ENCODE data around the gene HSP90AB1.

Gene HSP90AB1

GRCh38 chr6:44301782-44302564 lies 55.1 kb downstream of the HSP90AB1 start:
- Histone ChIP-seq H3K4me1 (ENCODE audit: insufficient read depth, low read length) (peaks cover 2% of the 10 kb centered on the region), H3K9me3 (ENCODE audit: low read length) (no peaks in the 10 kb centered on the region), H3K4me3 (ENCODE audit: low read depth in 1 of 2, low read length in 2 of 2) (no peak overlapping the region), H3K27ac (ENCODE audit: low read depth, low read length) (no peak overlapping the region), H3K27me3 (ENCODE audit: control insufficient read depth in 1 of 2, insufficient read depth in 2 of 2, low read length in 2 of 2) (peaks cover 11 to 12% of the 10 kb centered on the region in 2 donors), H3K9ac (ENCODE audit: low read length) (no peak overlapping the region), H3K36me3 (ENCODE audit: insufficient read depth, low read length) (peaks cover 68% of the 10 kb centered on the region)

DNA sequence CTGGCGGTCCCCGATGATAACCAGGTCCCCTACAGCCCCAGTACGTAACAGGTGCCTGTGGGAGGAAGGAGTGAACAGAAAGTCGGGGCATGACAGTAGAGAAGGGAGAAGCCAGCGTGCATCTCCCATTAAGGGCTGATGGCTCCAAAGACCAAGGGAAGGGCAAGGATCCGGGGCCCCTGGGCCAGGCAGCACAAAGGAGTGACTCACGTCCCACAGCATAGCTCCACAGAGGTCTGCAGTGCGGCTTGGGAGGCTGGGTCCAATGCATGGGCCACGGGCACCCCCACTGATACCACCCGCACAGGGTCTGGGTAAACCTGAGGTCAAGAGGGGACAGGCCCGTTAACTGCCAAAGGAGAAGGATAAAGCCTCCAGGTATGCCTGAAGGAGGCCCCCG lies 56.0 kb downstream of the HSP90AB1 start:
- Histone ChIP-seq H3K27me3 (ENCODE audit: control insufficient read depth in 1 of 2, insufficient read depth in 2 of 2, low read length in 2 of 2) (peaks cover 3 to 6% of the 10 kb centered on the region in 2 donors), H3K27ac (ENCODE audit: low read depth, low read length) (no peak overlapping the region), H3K9me3 (ENCODE audit: low read length) (no peaks in the 10 kb centered on the region), H3K4me1 (ENCODE audit: insufficient read depth, low read length) (no peaks in the 10 kb centered on the region), H3K9ac (ENCODE audit: low read length) (no peak overlapping the region), H3K36me3 (ENCODE audit: insufficient read depth, low read length) (peaks cover 76% of the 10 kb centered on the region), H3K4me3 (ENCODE audit: low read depth in 1 of 2, low read length in 2 of 2) (no peak overlapping the region)

Data from muscle layer of colon (tissue), 2 donors.